ENCODE data around the gene OSTF1. TPM values are rescaled to one million over a fixed set of nuclear protein-coding genes. Genes with fewer than 3 reads are reported as not detected.

Gene OSTF1
- total RNA-seq, 1 experiment from 2014 or later, result 17.8 TPM

DNA sequence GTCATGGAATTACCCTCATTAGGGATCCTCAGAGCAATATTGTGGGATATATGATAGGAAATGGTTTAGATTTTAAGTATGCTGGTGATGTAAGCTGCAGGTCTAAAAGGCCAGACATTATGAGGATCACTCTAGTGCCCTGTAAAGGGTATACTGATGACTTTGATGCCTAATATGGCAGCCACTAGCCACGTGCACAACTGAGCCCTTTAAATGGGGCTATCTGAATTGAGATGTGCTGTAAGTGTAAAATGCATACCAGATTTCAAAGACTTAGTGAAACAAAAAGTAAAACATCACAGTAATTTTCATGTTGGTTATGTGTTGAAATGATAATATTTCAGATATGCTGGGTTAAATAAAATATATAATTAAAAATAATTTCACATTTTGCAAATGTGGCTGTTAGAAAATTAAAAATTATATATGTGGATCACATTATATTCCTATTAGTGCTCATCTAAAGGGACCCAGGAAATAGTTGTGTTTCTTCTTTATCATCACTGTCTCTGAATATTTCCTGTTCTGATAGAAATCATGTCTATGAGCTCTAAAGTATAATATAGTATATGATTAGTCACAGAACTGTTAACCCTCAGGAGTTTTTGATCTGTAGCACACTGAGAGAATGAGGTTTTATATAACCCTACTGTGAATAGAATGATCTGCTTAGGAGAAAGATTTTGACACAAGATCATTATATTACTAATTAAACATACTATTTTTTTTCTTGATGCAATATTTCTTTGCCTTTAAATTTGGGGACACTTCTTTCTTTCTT lies 50.1 kb downstream of the OSTF1 start:
- H3K27me3 Mint-ChIP-seq (ENCODE audit: low read depth), result no peaks in the 10 kb centered on the region
- no peak overlapping the region for H3K4me3 Mint-ChIP-seq
- H3K9me3 Mint-ChIP-seq, result peaks cover 2% of the 10 kb centered on the region
- ChIA-PET CTCF (no interaction called here), POLR2A (no interaction called here)
- peaks cover 6% of the 10 kb centered on the region for H3K36me3 Mint-ChIP-seq
- ATAC-seq, result no peak
- no peak for TF ChIP-seq ZNF121 (CRISPR knock-in tag; IDR thresholded peaks at IDR 0.05)
- no peak for TF ChIP-seq ZNF263 (CRISPR knock-in tag; IDR thresholded peaks at IDR 0.05; ENCODE audit: low read depth)
- TF ChIP-seq CREM (CRISPR knock-in tag; IDR thresholded peaks at IDR 0.05), result no peak
- TF ChIP-seq RELA (CRISPR knock-in tag; IDR thresholded peaks at IDR 0.05; ENCODE audit: borderline replicate concordance), result no peak
- no peak for TF ChIP-seq NR3C1 (CRISPR knock-in tag; conservative IDR thresholded peaks at IDR 0.05; ENCODE audit: low read depth)
- TF ChIP-seq, protein P1, sequence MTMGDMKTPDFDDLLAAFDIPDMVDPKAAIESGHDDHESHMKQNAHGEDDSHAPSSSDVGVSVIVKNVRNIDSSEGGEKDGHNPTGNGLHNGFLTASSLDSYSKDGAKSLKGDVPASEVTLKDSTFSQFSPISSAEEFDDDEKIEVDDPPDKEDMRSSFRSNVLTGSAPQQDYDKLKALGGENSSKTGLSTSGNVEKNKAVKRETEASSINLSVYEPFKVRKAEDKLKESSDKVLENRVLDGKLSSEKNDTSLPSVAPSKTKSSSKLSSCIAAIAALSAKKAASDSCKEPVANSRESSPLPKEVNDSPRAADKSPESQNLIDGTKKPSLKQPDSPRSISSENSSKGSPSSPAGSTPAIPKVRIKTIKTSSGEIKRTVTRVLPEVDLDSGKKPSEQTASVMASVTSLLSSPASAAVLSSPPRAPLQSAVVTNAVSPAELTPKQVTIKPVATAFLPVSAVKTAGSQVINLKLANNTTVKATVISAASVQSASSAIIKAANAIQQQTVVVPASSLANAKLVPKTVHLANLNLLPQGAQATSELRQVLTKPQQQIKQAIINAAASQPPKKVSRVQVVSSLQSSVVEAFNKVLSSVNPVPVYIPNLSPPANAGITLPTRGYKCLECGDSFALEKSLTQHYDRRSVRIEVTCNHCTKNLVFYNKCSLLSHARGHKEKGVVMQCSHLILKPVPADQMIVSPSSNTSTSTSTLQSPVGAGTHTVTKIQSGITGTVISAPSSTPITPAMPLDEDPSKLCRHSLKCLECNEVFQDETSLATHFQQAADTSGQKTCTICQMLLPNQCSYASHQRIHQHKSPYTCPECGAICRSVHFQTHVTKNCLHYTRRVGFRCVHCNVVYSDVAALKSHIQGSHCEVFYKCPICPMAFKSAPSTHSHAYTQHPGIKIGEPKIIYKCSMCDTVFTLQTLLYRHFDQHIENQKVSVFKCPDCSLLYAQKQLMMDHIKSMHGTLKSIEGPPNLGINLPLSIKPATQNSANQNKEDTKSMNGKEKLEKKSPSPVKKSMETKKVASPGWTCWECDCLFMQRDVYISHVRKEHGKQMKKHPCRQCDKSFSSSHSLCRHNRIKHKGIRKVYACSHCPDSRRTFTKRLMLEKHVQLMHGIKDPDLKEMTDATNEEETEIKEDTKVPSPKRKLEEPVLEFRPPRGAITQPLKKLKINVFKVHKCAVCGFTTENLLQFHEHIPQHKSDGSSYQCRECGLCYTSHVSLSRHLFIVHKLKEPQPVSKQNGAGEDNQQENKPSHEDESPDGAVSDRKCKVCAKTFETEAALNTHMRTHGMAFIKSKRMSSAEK (CRISPR knock-in tag; IDR thresholded peaks at IDR 0.05; ENCODE audit: borderline replicate concordance), result no peak
- no peak for TF ChIP-seq ZNF396 (CRISPR knock-in tag; IDR thresholded peaks at IDR 0.05; ENCODE audit: borderline replicate concordance)
- TF ChIP-seq ZNF219 (CRISPR knock-in tag; IDR thresholded peaks at IDR 0.05; ENCODE audit: borderline replicate concordance), result no peak
- TF ChIP-seq, protein P2, sequence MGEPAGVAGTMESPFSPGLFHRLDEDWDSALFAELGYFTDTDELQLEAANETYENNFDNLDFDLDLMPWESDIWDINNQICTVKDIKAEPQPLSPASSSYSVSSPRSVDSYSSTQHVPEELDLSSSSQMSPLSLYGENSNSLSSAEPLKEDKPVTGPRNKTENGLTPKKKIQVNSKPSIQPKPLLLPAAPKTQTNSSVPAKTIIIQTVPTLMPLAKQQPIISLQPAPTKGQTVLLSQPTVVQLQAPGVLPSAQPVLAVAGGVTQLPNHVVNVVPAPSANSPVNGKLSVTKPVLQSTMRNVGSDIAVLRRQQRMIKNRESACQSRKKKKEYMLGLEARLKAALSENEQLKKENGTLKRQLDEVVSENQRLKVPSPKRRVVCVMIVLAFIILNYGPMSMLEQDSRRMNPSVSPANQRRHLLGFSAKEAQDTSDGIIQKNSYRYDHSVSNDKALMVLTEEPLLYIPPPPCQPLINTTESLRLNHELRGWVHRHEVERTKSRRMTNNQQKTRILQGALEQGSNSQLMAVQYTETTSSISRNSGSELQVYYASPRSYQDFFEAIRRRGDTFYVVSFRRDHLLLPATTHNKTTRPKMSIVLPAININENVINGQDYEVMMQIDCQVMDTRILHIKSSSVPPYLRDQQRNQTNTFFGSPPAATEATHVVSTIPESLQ (CRISPR knock-in tag; IDR thresholded peaks at IDR 0.05), result no peak
- TF ChIP-seq, protein P3, sequence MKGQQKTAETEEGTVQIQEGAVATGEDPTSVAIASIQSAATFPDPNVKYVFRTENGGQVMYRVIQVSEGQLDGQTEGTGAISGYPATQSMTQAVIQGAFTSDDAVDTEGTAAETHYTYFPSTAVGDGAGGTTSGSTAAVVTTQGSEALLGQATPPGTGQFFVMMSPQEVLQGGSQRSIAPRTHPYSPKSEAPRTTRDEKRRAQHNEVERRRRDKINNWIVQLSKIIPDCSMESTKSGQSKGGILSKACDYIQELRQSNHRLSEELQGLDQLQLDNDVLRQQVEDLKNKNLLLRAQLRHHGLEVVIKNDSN (CRISPR knock-in tag; IDR thresholded peaks at IDR 0.05), result no peak
- TF ChIP-seq GRHL2 (CRISPR knock-in tag; IDR thresholded peaks at IDR 0.05; ENCODE audit: insufficient replicate concordance, severe bottlenecking), result no peak
- TF ChIP-seq, protein P4, sequence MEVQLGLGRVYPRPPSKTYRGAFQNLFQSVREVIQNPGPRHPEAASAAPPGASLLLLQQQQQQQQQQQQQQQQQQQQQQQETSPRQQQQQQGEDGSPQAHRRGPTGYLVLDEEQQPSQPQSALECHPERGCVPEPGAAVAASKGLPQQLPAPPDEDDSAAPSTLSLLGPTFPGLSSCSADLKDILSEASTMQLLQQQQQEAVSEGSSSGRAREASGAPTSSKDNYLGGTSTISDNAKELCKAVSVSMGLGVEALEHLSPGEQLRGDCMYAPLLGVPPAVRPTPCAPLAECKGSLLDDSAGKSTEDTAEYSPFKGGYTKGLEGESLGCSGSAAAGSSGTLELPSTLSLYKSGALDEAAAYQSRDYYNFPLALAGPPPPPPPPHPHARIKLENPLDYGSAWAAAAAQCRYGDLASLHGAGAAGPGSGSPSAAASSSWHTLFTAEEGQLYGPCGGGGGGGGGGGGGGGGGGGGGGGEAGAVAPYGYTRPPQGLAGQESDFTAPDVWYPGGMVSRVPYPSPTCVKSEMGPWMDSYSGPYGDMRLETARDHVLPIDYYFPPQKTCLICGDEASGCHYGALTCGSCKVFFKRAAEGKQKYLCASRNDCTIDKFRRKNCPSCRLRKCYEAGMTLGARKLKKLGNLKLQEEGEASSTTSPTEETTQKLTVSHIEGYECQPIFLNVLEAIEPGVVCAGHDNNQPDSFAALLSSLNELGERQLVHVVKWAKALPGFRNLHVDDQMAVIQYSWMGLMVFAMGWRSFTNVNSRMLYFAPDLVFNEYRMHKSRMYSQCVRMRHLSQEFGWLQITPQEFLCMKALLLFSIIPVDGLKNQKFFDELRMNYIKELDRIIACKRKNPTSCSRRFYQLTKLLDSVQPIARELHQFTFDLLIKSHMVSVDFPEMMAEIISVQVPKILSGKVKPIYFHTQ (CRISPR knock-in tag; IDR thresholded peaks at IDR 0.05), result no peak
- DNase-seq (ENCODE audit: low spot score), result no peak
- no peak overlapping the region for H3K27ac Mint-ChIP-seq
- peaks cover 12% of the 10 kb centered on the region for H3K4me1 Mint-ChIP-seq

DNA sequence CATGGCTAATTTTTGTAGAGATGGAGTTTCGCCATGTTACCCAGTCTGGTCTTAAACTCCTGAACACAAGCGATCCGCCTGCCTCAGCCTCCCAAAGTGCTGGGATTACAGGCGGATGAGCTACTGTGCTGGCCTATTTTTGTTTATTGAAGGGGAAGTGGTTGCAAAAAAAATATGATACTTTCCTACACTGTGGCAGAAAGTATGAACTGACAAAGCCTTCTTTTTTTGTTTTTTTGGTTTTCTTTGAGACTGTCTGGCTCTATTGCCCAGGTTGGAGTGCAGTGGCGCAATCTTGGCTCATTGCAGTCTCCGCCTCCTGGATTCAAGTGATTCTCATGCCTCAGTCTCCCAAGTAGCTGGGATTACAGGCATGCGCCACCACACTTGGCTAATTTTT lies 50.9 kb downstream of the OSTF1 start:
- H3K27me3 Mint-ChIP-seq (ENCODE audit: low read depth), result no peaks in the 10 kb centered on the region
- H3K36me3 Mint-ChIP-seq, result peaks cover 14% of the 10 kb centered on the region
- DNase-seq (ENCODE audit: low spot score), result no peak
- CTCF ChIA-PET, result no interaction called here
- POLR2A ChIA-PET, result no interaction called here
- no peak for ATAC-seq
- H3K27ac Mint-ChIP-seq, result no peak overlapping the region
- peaks cover 9% of the 10 kb centered on the region for H3K9me3 Mint-ChIP-seq
- H3K4me3 Mint-ChIP-seq, result no peak overlapping the region
- peaks cover 7% of the 10 kb centered on the region for H3K4me1 Mint-ChIP-seq
- TF ChIP-seq, protein P5, sequence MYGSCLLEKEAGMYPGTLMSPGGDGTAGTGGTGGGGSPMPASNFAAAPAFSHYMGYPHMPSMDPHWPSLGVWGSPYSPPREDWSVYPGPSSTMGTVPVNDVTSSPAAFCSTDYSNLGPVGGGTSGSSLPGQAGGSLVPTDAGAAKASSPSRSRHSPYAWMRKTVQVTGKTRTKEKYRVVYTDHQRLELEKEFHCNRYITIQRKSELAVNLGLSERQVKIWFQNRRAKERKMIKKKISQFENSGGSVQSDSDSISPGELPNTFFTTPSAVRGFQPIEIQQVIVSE (CRISPR knock-in tag; IDR thresholded peaks at IDR 0.05; ENCODE audit: borderline replicate concordance), result no peak
- no peak for TF ChIP-seq FOXK1 (CRISPR knock-in tag; IDR thresholded peaks at IDR 0.05)
- no peak for TF ChIP-seq EMX1 (CRISPR knock-in tag; IDR thresholded peaks at IDR 0.05)
- TF ChIP-seq ATF1 (CRISPR knock-in tag; IDR thresholded peaks at IDR 0.05), result no peak
- TF ChIP-seq RORB (CRISPR knock-in tag; IDR thresholded peaks at IDR 0.05), result no peak
- TF ChIP-seq, protein P6, sequence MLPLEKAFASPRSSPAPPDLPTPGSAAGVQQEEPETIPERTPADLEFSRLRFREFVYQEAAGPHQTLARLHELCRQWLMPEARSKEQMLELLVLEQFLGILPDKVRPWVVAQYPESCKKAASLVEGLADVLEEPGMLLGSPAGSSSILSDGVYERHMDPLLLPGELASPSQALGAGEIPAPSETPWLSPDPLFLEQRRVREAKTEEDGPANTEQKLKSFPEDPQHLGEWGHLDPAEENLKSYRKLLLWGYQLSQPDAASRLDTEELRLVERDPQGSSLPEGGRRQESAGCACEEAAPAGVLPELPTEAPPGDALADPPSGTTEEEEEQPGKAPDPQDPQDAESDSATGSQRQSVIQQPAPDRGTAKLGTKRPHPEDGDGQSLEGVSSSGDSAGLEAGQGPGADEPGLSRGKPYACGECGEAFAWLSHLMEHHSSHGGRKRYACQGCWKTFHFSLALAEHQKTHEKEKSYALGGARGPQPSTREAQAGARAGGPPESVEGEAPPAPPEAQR (CRISPR knock-in tag; IDR thresholded peaks at IDR 0.05), result no peak
- no peak for TF ChIP-seq IRF2 (CRISPR knock-in tag; IDR thresholded peaks at IDR 0.05; ENCODE audit: borderline replicate concordance, low read depth)
- no peak for TF ChIP-seq GTF2I (CRISPR knock-in tag; conservative IDR thresholded peaks at IDR 0.05)
- TF ChIP-seq, protein P7, sequence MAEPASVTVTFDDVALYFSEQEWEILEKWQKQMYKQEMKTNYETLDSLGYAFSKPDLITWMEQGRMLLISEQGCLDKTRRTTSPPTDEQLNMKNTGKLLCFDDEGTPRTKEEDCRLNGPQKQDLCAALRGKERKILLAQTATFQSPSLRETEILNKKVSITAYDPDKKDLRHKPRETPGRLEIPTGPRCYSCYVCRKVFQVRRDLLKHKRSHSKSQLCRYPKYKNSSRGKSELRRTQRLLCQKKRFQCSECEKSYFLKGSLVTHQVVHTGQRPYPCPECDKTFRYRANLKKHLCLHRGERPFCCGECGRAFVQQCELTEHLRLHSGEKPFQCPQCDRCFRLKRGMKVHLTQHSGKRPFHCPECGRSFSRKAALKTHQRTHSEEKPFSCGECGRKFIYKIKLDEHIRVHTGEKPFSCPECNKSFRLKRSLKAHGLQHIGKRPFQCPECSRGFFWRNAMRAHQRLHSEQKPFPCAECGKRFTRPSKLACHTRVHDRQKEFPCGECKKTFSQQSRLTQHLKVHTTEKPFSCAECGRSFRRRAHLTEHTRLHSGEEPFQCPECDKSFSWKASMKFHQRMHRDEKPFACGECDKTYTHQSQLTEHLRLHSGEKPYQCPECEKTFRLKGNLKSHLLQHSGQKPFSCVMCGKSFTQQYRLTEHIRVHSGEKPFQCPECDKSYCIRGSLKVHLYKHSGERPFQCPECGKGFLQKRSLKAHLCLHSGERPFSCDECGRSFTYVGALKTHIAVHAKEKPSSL (CRISPR knock-in tag; conservative IDR thresholded peaks at IDR 0.05), result no peak

Measured in WTC11 (cell line).